HUDEP-2 (cell line): ENCODE results near the gene AGBL1.

Experiments used
- DNase-seq, 76 experiments: peaks; one replicate each; lab custom pipeline; 2025; ENCODE audit not compliant: unreplicated experiment in 76 of 76; lab: John Stamatoyannopoulos, UW

Gene AGBL1

DNA sequence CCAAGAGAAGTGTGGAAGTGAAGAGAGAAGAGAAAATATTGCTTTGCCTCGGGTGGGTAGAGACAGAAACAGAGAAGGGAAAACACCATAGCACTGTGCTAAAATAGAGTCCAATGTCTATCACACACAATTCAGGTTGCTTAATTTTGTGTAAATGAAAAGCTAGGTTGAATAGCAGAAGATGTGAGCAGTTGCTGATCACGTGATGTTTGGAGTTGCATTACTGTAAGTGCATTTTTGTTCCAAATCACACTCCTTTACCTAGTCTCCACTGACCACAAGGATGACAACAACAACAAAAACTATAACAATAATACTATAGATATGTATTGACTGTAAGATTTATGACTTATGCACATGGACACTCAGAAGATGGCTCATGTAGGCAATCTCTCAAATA, 683.2 kb downstream of the AGBL1 start:
- no peak for DNase-seq

DNA sequence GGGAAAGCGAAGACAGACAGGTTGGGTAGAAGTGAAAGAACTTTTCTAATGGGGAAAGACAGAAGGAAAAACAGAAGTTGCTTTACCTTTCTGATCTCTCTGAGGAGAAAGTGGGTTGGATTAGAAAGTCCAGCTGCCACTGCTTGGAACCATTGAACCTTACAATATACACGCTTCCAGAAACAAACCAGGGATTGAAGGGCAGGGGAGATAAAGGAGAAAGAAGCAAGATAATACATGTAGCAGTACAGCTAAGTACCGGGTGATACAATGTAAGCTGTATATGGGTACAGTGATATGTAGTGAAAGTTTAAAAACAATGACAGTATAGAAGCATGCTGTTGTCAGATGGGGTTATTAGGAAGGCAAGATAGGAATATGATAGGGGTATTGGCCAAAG, 684.4 kb downstream of the AGBL1 start:
- no peak for DNase-seq

DNA sequence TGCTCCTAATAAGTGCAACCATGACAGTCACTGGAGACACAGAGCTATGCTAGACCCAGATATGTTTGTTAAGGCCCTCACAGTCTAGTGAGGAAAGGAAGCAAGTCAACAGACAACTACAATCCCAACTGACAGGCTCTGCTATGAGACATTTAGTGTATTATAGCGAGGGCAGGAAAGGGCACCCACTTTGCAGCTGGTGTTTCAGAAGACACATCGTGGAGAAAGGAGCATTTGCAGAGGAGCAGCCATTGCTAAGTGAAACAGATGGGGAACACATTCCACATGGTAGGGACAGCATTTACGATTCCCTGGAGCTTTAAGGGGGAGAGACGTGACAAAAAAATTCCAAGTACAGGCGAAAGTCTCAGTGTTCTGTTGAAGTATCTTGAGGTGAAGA, 685.6 kb downstream of the AGBL1 start:
- no peak for DNase-seq

DNA sequence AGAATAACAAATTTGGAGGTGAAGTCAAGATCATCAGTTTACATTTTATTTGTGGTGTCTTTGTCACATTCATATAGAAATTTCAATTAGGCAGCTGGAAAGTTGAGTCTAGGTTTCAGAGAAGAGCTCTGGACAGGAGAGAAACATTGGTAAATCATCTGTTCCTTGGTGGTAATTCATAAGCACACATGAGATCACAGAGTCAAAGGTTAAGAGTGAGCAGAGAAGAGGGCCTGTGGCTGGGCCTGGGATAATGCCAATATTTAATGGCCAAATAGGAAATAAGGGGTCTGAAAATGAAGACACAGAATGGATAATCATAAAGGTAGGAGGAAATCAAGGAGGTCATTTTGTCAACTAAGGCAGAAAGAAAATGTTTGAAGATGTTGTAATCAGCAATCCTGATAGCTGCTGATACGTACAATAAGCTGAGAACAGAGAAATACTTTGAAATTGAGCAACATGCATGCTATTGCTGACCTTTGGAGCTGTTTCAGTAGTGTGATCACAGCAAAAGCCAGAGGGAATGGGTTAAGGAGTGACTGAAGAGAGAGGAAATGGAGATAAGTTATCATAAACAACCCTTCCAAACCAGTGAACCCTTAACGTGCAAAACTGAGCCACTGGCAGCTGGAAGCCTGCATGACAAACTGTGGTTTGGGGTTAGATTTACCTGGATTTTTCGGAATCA, 692.8 kb downstream of the AGBL1 start:
- DNase-seq, result no peak

DNA sequence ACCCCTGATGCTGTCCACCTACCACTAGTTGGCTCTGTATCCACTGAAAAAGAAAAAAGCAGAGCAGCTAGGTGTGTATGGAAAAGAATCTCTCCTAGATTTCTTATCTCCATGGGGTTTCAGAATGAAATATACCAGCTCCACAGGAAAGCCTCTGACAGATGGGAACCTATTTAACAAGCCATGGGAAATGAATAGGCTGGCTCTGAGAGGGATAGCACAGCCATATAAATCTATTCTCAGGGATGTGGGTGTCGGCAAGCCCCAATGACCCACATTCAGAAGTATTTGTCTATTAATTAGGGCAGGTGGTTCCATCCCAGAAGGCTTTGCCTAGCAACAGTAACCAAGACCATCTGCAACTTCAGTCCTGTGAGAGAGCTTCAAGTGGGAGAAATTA, 694.1 kb downstream of the AGBL1 start:
- DNase-seq, result no peak

DNA sequence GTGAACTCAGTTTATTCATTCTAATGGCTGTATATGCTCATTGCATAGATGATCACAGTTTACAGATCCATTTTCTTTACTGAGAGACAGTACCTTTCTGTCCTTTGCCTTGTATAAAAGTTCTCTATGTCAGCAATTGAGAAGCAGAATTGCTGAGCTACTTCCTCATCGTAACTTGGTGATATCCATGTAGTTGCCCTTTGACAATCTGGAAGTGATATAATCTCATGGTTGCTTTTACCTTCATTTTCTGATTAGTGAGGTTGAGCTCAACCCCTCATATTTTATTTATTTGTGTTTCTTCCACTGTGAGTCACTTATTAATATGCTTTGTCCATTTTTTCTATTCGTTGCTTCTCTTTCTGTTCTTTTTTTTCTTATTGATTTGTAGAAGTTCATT, 696.5 kb downstream of the AGBL1 start:
- DNase-seq, result no peak

DNA sequence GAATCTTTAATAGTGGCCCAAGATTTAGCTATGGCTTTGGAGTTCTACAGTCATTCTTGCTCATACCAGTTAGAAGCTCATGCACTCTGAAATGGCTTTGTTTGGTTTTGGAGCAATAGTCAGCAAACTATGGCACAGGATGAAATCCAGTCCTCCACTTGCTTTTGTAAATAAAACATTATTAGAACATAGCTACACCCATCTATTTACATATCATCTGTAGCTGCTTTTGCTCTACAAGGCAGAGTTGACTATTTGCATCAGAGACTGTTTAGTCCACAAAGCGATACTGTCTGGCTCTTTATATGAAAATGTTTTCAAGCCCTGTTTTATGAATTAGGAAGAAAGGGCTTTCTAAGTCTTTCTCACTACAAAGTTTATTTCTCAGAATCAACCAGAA, 716.9 kb downstream of the AGBL1 start:
- DNase-seq, result no peak

DNA sequence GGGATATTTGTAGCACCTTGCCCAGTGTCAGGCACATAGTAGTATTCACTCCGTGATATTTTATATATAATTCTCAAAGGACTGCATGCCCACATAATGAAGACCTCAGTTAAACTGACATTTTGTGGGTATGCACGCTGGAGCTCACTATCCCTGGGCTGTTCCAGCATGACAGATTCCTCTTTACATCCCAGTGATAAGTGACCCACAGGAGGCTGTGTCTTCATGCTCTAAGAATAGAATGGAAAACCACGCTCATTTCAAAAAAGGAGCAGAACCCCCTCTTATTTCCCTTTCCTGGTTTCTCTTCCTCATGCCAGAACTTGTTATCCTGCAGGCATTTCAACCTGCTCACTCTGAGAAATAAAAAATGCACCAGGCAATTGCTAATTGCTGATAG, 717.5 kb downstream of the AGBL1 start:
- no peak for DNase-seq

DNA sequence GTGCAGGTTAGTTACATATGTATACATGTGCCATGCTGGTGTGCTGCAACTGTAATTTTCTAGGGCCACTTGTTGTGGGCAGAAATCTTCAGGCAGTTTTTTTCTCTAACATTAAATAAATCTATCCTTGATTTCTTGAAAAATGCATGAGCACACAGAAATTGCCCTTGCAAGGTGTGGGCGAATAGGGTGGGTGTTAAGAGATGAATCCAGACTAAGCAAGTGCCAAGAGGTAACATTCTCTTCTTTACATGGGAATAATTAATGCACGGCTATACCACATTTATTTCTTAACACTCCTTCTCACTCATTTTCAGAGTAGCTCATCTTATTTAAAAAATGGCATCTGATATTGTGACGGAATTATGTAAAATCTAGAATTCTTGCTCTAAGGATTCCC, 719.6 kb downstream of the AGBL1 start:
- no peak for DNase-seq

DNA sequence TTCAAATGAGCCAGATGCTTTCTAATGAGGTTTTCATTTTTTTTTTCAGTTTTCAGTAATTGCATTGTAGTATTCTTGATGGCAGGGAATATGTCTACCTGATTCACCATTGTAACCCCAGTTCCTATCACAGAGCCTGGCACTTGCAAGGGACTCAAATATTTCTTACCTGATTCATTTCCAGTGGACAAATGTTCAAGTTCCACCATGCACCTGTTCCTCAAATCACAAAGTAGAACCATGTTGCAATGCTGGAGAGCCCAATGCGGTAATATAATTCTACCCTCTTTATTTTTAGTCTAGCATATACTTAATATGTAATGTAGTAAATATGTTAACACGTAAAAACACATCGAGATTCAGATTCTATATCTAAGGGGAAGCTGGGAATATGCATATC, 722.6 kb downstream of the AGBL1 start:
- DNase-seq, result no peak

DNA sequence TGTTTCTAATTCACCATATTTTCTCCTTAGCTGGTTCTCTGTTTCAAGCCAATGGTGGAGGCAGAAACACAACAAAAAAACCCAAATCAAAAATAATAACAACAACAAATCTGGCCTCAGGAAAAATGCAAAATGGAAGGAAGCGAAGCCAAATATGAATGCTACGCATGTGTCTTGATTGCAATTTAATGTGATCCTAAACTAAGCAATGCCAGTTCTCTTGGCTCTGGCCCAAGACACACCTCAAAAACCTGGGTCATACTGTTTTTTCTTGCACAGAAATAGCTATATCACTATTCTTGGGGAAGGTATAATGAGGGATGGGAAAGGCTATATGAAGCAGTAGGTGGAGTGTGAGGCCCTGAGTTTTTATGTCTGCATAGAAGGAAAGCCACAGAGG, 724.7 kb downstream of the AGBL1 start:
- no peak for DNase-seq

DNA sequence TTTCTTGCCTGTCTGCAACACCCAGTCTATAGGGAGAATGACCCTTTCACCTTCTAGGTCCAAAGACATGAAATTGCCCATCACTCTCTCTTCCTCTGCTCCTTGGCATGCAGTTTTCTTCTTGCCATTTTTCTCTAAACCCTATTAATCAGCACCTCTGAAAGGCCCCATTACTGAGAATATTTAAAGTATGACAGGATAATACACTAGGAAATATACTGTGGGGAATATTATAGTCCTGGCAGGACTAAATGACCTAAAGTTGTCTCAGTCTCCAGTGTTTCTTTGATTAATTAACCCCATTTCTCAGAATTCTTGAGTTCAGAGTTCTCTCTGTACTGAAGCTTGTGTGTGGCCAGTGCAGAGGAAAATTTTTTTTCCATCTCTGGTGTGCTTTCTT, 730.7 kb downstream of the AGBL1 start:
- no peak for DNase-seq

DNA sequence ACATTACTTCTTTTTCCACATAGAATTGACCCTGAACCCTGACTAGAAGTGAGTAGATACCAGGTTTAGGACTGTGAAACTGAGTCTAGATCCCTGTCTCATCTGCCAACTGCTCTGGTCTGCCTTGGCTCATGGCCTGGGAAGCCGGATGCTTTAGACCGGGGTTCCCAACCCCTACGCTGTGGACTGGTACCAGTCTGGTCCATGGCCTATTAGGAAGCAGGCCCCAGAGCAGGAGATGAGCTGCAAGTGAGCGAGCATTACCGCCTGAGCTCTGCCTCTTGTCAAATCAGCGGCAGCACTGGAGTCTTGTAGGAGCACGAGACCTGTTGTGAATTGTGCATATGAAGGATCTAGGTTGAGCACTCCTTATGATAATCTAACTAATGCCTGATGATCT, 734.2 kb downstream of the AGBL1 start:
- DNase-seq, result no peak

DNA sequence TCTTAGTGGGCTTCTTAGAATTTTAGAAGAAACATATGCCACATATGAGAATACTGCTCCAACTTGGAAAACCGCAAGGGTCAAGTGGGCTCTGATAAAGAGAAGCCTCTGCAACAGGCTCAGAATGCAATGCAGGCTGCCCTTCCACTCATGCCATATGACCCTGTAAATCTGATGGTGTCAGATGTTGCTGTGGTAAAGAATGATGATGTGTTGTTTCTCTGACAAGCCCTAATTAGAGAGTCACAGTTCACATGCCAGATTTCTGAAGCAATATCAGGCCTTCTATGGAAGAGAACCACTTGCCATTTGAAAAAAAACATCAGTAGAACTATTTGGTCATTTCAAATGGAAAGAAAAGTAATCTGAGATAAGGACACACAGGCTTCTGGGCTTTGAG, 749.6 kb downstream of the AGBL1 start:
- no peak for DNase-seq

DNA sequence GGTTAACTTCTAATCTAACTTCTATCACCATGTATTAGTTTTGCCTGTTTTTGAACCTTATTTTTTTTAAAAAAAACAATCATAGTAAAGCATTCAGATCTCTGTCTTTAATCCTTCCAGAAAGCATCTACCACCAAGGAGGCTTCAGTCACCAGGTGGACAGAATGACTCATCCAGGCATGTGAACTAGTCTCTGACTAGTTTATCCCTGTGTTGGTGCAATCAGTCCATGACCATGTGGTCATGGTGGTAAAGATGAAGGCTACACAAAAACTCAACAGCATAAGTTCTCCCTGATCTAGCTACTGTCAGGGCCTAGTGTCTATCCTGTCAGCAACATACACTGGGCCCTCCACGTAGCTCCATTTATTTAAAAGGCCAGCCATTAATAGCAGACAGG, 750.6 kb downstream of the AGBL1 start:
- no peak for DNase-seq

DNA sequence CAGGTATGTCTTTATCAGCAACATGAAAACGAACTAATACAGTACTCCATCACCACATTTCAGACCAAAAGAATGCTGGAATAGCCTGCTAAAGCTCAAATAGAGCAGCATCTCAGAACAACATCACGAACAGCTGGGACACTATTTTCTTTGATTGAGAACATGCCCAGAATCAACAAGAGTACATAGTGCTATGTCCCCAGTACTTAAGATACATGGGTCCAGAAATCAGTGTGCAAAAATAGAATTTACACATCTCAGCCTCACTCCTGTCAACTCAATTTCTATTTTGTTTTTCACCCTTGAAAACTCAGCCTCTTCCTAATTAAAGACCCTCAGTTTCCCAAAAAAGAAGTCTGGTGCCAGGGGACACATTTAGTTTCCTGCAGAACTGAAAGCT, 753.9 kb downstream of the AGBL1 start:
- no peak for DNase-seq

DNA sequence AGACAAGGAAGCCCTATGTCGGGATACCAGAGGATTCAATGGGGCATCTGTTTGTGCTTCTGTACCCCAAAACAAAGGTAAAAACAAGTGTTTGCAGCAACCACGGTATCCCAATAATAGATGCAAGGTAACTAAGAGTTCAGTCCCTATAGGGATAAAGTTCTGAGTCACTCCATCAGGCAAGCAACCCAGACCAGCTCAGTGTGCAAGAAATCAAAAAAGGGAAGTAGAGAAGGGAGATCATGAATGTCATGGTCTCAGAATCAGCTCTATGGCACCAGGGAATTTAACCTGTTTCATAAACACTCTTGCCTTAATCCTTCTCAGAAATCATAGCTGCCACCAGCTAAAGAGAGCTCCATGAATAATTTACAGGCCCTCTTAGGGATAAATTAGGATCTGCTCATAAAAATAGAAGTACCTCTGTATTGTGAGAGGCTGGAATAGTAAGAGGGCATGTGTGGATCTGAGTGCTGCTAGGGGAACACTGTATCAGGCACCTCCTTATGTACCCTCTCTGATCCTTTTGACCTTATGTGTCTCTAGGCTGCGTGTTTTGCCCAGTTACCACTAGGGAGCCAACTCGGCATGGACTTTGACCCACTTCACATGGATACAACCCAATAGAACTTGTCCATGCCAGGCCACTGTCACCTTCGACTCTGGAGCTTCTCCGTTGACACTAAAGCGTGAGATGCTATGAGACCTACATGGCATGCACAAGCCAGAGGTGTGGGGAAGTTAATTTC, 754.6 kb downstream of the AGBL1 start:
- no peak for DNase-seq

DNA sequence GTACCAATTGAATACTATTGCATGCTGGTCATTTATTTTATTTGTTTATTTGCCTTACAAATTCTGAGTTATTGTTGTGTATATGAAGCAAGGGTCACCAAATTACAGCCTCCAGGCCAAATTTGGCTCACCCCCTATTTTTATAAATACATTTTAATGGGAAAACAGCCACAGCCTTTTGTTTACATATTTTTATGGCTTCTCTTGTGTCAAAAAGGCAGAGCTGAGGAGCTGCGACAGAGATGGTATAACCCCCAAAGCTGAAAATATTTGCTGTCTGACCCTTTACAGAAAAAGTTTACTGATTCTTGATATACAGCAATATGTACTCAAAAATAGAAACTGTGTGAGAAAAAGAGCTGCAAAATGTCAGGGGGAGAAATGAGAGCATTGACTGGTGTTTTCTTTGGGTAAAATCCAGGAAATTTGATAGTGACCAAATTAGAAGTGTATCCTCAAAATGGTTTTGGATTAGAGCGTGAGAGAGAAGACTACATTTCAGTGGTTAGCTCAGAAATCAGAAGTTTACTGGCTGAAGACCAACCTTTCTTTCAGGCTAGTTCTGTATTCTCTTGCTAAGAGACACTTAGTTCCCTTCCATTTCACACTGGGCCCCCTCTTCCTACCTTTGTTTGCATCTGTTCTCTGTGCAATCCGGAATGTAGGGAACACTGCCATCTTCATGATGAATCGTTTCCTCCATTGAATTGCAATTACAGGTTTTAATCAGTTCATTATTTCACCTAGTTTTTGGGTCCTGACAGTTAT, 757.8 kb downstream of the AGBL1 start:
- no peak for DNase-seq

DNA sequence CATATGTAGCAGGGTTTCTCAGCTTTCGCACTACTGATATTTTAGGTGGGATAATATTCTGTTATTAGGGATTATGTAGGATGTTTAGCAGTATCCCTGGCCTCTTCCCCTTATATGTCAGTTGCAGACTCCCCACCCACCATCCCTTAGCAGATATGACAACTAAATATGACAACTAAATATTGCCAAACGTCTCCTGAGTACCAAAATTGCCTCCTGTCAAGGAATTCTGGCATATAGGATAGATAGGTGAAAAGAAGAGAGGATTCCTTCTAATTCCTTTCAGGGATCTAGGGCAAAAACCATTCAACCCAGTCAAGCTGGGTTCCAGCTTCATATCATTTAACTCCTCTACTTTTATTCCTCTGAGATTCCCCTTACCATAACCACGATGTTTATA, 759.8 kb downstream of the AGBL1 start:
- no peak for DNase-seq

DNA sequence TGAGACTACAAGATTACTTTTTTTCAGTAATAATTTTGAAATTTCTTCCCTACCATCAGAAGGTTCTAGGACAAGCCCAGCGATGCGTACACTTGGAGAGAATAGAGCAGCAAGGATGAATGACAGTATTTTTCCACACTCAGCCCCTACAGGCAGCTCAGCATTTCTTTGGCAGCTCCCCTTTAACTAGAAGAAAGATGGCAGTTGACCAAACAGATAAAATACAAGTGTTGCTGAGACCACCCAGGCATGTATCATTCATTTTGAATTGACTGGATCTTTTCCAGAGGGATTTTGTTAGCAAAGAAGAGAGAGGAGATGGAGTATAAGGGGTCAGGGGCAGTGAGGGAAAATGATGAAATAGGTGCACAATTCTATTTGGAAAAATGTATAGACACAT, 761.3 kb downstream of the AGBL1 start:
- DNase-seq, result no peak

DNA sequence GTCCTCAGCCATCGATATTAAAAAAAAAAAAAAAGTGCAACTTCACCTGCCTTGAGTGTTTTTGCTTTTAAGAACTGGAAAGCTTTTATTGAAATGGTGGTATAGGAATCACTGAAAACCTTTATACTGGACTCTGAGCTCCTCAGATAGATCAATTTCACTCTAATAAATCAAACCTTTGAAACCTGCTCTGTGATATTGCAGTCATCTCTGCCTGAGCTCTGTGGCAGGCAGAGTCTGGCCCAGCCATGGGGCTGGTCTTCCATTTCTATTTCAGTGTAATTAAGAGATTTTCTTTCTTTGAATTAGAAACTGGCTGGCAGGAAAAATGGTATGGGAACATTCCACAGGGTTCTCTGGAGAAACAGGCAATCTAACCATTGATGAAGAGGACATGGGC, 762.5 kb downstream of the AGBL1 start:
- no peak for DNase-seq

DNA sequence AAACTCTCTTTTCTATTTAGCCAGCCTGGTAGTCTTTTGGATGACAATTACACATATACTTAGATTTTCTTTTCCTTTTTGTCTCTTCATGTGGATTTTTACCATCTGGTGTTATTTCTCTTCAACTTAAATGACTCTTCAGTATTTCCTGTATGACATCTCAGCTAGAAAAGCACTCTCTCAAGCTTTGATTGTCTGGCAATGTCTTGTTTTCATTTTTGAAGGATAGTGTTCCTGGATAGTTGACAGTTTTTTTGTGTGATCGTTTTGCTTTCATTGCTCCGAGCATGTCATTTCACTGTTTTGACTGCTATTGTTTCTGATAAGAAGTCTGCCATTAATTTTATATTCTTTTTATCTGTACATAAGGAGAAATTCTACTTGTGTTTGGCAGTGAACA, 766.4 kb downstream of the AGBL1 start:
- DNase-seq, result no peak
